Body of pancreas (tissue), 4 donors: Measurements from ENCODE around the gene WDR12. TPM values are rescaled to one million over a fixed set of nuclear protein-coding genes. Genes with fewer than 3 reads are reported as not detected.

ENCODE experiments used
- ATAC-seq: fragments of 150-250 bp; one replicate; pipeline ENCODE4 v1.9.1; 2016
- DNase-seq, 4 donors: peaks; one replicate each; pipeline ENCODE4 v3.0.0-alpha.2; 2019
- H3K27ac ChIP-seq, 4 donors: fragments of 200-600 bp; sonication (generic); 1 replicate in 3 of 4; 2 replicates in 1 of 4; pipeline versions ENCODE4 v1.5.1 to v1.6.1; 2016 to 2019; ENCODE audit warnings: mild to moderate bottlenecking in 1 of 4, mixed read lengths in 1 of 4, moderate library complexity in 1 of 4
- H3K27me3 ChIP-seq, 2 donors: fragments of 200-600 bp; sonication (generic); one replicate each; pipeline ENCODE4 v1.6.0; 2016; ENCODE audit warnings: mild to moderate bottlenecking in 1 of 2
- H3K36me3 ChIP-seq, 2 donors: fragments of 200-600 bp; sonication (generic); replicated peaks in 1 of 2; 2 replicates each; pipeline ENCODE4 v1.5.1; 2016; ENCODE audit warnings: low read depth in 2 of 2; ENCODE audit not compliant: insufficient read depth in 1 of 2
- H3K4me1 ChIP-seq: fragments of 200-600 bp; sonication (generic); one replicate; pipeline ENCODE4 v1.6.0; 2016
- H3K4me3 ChIP-seq, 2 donors: fragments of 200-600 bp; sonication (generic); 1 replicate in 1 of 2; 2 replicates in 1 of 2; pipeline ENCODE4 v1.5.1; 2016 to 2019
- H3K9me3 ChIP-seq, 3 donors: fragments of 200-600 bp; sonication (generic); 1 replicate in 2 of 3; 2 replicates in 1 of 3; pipeline ENCODE4 v1.5.1; 2016
- CTCF ChIP-seq, 7 experiments: fragments of 450-650 bp in 4 of 7; fragments of 200-600 bp in 3 of 7; sonication (generic) in 3 of 7; IDR thresholded peaks; one replicate each; pipeline ENCODE4 v1.5.1; 2016 to 2019; ENCODE audit warnings: antibody characterized with exemption in 7 of 7
- POLR2A ChIP-seq, 3 donors: fragments of 450-650 bp; IDR thresholded peaks; one replicate each; pipeline ENCODE4 v1.6.1; 2016; ENCODE audit warnings: antibody characterized with exemption in 3 of 3, mild to moderate bottlenecking in 2 of 3
- WGBS, 2 donors: methylation state at CpG; one replicate each; pipeline ENCODE4 v1.1.5; 2017; 5-methylcytosine and 5-hydroxymethylcytosine counted together
- intact Hi-C: fragments of 100-400 bp; cut with DNase I; formaldehyde crosslinking; loops from one replicate; pipeline ENCODE4 v1.15.1; 2023
- total RNA-seq, 2 donors: library from RNA; depleted of rRNA; stranded (reverse); fragments of >200 nt; gene quantifications; one replicate each; pipeline ENCODE4 v1.1.0, GENCODE V29; 2016

WDR12 gene
- total RNA-seq, 2 donors from 2014 or later, result 5.3 to 9.9 TPM

- Histone ChIP-seq H3K27ac (no peak overlapping the region), H3K36me3 (no peaks in the 10 kb centered on the region), H3K9me3 (no peaks in the 10 kb centered on the region), H3K4me3 (no peak overlapping the region), H3K27me3 (no peaks in the 10 kb centered on the region), H3K4me1 (no peaks in the 10 kb centered on the region)
- DNase-seq (no peak), ATAC-seq (no peak)
- no peak for TF ChIP-seq CTCF (IDR thresholded peaks at IDR 0.05)
- TF ChIP-seq POLR2A (IDR thresholded peaks at IDR 0.05), result no peak
- intact Hi-C loops, result no loop called here
Measured at GRCh38 chr2:202842690-202843089, 68.8 kb downstream of the WDR12 start.

DNA sequence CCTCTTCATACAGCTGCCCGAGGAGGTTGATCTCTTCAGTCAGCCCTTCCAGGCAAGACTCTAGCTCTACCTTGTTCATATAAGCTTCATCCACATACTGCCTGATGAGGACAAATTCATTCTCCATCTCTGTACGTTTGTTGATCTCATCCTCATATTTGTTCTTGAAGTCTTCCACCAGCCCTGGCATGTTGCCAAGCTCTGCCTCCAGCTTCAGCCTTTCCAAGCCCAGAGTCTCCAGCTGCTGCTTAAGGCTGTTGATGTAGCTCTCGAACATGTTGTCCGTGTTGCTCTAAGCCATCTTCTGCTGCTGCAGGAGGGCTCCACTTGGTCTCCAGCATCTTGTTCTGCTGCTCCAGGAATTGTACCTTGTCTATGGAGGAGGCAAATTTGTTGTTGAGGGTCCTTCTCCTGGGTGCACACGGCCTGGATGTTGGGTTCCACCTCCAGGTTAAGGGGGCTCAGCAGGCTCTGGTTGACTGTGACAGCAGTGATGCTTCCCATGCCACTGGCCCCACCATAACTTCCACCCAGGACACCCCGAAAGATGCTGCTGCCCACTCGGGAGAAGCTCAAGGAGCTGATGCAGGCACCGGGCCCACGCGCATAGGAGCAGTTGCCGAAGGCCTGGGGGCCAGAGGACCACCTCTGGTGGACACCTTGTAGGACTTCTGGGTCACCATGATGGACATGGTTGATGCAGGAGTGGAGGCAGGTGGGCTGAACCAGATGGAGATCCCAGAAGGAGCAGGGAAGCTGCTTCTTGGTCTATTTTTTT, 70.2 kb downstream of the WDR12 start:
- no peaks in the 10 kb centered on the region for H3K9me3 ChIP-seq
- H3K27me3 ChIP-seq, result no peaks in the 10 kb centered on the region
- DNase-seq (peak in 1 of 4 donors; percentile 17), ATAC-seq (no peak)
- H3K4me1 ChIP-seq, result no peaks in the 10 kb centered on the region
- 88 to 98% methylated on average over 10 of the region's 11 CpGs for WGBS, 2 donors
- no peaks in the 10 kb centered on the region for H3K36me3 ChIP-seq
- intact Hi-C loops, result no loop called here
- no peak overlapping the region for H3K4me3 ChIP-seq
- TF ChIP-seq CTCF (IDR thresholded peaks at IDR 0.05), result no peak
- no peak for TF ChIP-seq POLR2A (IDR thresholded peaks at IDR 0.05)
- H3K27ac ChIP-seq, result no peak overlapping the region

DNA sequence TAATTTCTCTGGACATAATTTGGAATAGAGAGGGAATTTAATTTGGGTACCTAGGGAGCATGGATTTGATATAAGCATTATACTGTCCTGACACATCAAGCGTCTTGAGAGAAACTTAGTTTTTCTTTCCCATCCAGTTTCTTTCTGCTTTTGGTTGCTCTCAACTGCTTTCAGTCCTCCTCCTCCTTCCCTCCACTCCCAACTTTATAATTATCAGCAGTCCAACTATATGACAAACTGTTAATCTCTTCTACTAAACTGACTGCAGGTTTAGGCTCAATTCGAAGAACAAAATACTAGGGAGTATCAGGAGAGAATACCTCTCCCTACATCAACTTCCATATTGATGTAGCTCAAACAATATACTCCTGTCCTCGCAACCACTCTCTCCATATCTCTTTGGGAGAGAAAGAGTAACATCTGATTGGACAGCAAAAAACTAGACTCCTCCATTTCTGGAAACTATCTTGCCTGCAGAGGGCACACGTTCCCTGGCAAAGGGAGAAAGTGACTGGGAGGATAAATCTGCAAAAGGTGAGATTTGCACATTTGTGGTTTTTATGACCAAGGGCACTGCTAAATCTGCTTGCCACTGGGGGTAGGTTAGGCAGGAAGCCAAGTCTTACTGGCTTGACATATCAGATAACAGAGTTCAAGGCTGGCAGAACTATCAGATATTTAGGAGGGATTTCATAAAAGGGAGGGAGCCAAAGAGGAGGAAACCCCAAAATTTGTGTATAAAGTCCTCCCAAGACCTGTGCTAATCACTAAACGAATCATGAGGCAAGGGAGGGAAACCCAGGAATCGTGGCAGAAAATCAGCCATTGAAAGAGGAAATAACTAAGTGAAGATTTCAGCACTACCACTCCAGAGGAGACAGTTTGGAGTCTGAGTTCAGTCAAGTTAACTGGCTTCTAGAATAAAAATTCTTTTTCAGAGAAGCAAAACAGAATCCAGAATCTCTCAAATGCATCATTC, 79.9 kb downstream of the WDR12 start:
- TF ChIP-seq CTCF (IDR thresholded peaks at IDR 0.05), result peak; percentile 38 to 70 (median 57)
- no peak for TF ChIP-seq POLR2A (IDR thresholded peaks at IDR 0.05)
- Histone ChIP-seq H3K9me3 (no peaks in the 10 kb centered on the region), H3K27ac (no peak overlapping the region), H3K36me3 (no peaks in the 10 kb centered on the region), H3K27me3 (no peaks in the 10 kb centered on the region), H3K4me3 (no peak overlapping the region), H3K4me1 (peaks cover 7% of the 10 kb centered on the region)
- intact Hi-C loops, result no loop called here
- DNase-seq (peak in 3 of 4 donors; percentile 45 to 56 (median 52)), ATAC-seq (peak; percentile 62)
- WGBS, 2 donors, result 12 to 16% methylated on average over 6 of the region's 6 CpGs

DNA sequence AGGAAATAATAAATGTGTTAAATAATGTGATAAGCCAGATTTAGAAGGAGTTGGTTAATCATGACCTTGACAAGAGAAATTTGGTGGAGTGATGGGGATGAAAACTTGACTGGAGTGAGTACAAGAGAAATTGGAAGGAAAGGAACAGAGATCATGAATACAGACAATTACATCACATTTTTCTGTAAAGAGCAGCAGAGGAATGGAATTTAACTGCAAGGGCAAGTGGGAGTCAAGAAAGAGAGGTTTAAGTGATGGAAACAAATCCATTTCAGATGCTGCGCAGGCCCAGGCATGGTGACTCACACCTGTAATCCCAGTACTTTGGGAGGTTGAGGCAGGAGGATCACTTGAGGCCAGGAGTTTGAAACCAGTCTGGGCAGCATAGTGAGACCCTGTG, 86.6 kb downstream of the WDR12 start:
- H3K27me3 ChIP-seq, result no peaks in the 10 kb centered on the region
- H3K4me1 ChIP-seq, result no peaks in the 10 kb centered on the region
- DNase-seq, result no peak
- intact Hi-C loops, result no loop called here
- no peak for ATAC-seq
- no peaks in the 10 kb centered on the region for H3K9me3 ChIP-seq
- no peak overlapping the region for H3K27ac ChIP-seq
- H3K4me3 ChIP-seq, result no peak overlapping the region
- H3K36me3 ChIP-seq, result no peaks in the 10 kb centered on the region
- WGBS, 2 donors, result 96 to 100% methylated on average over 1 of the region's 1 CpG
- TF ChIP-seq CTCF (IDR thresholded peaks at IDR 0.05), result no peak
- TF ChIP-seq POLR2A (IDR thresholded peaks at IDR 0.05), result no peak

Other genes starting within 250 kb of the WDR12 start
- gene ICA1L, start 39.9 kb downstream of the WDR12 start, total RNA-seq, result 10 to 100 TPM in 1 of 2 donors, 1 to 10 TPM in 1; 6.7 to 34.6 TPM
- gene CARF, start 602 bp upstream of the WDR12 start, total RNA-seq, result 1 to 10 TPM; 2.6 to 8.0 TPM
- gene NBEAL1, start 103.2 kb upstream of the WDR12 start, total RNA-seq, result 10 to 100 TPM; 29.6 to 31.6 TPM